HG03175 (cell line): Measurements from ENCODE around the gene FRMD4A.

Source experiments
- ATAC-seq: cut with Tn5 transposase; IDR thresholded peaks from one replicate; pipeline ENCODE4 v1.9.1; 2021; ENCODE audit warnings: mild to moderate bottlenecking, moderate library complexity; ENCODE audit not compliant: unreplicated experiment

FRMD4A gene

DNA sequence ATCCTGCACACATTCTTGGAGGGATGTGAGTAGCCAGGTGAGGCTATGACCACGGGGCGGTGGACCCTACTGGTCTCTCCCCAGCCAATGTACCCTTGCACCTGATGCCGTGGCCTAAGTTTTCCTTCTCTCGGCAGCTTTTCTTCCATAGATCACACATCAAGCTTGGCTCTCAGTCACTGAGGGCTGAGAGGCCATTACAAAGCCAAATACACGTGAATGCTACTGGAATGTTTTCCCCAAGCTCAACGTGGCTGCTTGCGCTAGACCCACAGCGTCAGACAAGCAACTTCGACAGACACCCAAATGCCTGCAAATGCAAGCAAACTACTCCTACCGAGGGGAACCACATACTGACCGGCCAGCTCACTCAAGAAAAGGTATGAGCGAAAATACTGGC lies 660.8 kb downstream of the FRMD4A start:
- no peak for ATAC-seq

DNA sequence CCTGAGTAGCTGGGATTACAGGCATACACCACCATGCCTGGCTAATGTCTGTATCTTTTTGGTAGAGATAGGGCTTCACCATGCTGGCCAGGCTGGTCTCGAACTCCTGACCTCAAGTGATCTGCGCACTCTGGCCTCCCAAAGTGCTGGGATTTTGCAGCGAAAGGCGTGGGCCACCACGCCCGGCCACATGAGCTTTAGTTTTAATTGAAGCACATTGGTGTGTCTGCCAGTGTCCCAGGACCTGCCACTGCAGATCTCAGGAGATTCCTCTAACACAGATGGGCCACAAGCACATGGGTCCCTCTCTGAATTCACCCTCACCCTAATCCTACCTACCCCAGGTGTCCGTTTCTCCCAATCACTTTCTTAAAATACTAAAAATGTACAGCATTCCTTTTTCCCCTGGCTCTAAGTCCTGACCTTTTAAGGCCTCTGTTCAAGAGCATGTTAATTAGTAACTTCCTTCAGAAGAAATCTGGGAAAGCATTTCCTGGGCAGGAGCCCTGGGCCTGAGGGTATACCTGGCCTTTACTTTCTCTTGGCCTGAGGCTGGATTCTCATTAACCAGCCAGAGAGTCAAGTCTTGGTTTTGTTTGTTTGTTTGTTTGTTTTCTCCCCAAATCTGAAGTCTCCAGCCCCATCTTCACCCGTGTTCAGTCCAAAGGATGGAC lies 661.4 kb downstream of the FRMD4A start:
- no peak for ATAC-seq

- no peak for ATAC-seq
Observed at GRCh38 chr10:13668126-13668525, 662.6 kb downstream of the FRMD4A start.

DNA sequence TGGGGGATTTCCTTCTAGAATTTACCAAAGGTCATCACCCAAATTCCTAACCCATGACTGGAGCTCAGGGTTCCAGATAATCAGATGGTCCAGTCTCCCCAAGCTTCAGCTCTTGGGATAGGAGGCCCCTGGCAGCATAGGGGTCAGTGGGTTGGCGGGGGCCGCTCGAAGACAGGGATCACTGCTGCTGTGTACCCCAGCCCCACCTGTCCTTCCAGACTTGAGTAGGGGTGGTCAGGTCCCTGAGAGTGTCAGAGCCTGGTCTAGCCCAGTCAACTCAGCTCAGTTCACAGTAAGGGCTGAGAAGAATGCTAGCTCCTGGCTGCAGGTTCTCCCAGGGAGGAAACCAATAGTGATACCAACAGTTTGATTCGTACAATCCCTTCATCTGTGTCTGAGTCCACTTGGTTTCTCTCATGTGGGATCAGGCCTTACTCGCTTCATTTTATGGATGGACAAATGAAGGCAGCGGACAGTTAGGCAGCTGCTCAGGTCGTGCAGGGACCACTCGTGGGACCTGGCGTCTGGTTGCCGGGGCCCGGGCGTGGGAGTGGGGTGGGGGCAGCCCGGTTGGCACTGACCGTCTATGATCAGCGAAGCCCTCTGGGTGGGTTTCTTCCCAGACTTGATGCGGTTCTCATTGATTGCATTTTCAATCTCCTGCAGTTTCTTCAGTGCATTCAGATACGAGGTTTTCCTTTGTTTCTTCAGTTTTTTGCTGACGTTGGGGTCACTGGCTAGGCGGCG lies 665.0 kb downstream of the FRMD4A start:
- no peak for ATAC-seq

DNA sequence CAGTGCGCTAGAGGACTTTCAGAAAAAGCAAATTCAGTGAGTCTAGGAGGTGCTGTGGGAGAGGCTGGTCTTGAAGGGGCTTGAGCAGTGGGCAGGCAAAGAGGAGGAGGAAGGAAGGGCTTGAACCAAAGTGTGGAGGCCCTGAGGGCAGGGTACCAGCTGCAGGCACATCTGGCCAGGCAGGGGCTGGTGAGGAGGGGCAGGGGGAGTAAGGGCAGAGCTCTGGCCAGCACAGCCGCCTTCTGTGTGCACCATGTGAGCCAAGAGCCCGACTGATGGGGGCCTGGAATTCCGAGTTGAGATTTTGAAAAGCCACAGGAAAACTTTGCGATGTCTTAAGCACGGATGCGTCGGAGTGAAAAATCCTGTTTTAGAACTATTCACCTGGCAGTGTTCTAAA lies 669.5 kb downstream of the FRMD4A start:
- ATAC-seq = no peak

GRCh38 chr10:13660551-13660920 lies 670.2 kb downstream of the FRMD4A start:
- no peak for ATAC-seq

DNA sequence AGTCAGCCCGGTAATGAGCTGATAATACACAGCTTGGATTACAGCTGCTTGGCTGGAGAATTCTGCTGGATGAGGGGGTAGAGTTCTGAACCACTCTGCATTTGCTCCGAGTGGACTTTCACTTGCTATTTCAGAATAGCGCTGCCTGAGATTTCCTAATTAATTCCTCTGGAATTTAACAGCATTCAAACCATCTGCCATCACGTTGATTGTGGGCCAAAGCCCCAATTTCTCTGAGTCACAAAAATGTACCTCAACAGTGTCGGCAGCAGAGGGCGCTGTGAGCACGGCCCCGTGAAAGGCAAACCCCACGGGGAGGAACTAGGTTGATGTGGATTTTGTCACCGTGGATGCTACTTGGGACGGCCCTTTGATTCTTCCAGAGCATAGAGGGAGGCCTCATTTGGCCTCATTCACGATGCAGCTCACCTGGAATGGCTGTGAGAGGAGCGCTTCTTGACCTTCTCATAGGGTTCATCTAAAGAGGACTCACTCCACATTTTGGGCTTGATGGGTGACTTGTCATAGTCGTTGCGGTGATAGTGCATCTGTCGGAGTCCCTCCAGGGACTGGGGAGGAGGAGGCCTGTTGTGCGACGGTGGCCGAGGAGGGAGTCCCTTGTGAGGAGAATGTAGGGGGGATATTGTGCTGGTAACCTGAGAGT lies 670.7 kb downstream of the FRMD4A start:
- peak; percentile 54 for ATAC-seq

DNA sequence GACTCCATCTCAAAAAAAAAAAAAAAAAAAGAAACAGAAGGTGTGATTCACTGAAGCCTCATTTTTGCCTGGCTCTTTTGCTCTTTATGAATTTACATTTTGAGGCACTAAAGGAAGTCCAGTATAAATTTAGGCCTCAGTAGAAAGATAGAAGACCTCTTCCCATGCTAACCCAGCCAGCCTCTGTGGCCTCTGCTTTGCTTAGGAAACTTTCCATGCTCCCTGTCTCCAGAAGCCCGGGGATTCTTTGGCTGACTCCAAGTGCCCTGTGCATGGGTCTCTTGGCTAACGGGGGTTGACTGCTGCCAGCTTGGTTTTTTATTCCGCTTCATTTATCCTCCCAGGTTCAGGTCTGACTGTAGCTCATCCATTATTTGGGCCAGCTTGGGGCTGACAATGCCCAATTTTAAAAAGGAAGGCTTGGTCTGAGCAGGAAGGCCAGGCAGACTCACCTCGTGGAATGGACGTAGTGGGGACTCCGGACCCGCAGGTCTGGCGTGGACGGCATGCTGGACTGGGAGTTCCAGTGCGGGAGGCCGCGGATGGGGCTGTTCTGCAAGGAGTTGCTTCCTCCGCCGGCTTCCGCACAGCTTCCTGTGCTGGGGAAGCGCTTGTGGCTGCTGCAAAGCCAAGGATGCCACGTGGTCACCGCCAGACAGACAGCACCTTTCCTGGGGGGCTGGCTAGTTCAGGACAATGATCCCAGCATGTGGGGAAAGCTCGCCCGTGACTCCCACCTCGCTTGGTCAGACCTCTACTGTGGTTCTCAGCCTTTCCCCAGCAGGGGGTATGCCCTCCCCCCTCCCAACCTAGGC lies 671.6 kb downstream of the FRMD4A start:
- ATAC-seq = no peak

GRCh38 chr10:13658264-13658663 lies 672.5 kb downstream of the FRMD4A start:
- no peak for ATAC-seq

DNA sequence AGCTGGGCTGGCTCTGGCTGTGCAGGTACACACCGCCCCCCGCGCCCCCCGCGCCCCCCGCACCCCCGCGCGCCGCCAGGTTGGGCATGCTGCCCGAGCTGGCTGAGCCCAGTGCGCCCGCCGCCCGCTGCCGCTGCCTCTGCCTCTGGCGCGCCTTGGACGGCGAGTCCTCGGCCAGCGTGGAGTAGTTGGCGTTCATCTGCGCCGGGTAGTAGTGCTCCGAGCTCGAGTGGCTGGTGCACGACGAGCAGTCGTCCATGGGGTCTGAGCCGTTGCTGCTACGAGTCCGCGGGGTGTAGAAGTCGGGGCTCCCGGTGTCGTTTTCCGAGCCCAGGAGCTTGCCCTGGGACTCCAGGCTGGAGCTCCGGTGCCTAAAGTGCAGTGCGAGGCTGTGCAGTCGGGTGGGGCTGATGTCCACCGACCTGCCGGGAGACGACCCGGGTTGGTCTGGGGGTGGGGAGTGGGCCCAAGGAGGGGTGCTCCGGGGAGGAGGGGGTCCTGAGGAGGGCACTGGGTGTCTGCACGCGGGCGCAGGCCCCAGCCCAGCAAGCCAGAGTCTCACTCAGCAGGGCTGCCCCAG lies 673.5 kb downstream of the FRMD4A start:
- ATAC-seq = no peak

GRCh38 chr10:13656337-13657100 lies 674.2 kb downstream of the FRMD4A start:
- no peak for ATAC-seq

DNA sequence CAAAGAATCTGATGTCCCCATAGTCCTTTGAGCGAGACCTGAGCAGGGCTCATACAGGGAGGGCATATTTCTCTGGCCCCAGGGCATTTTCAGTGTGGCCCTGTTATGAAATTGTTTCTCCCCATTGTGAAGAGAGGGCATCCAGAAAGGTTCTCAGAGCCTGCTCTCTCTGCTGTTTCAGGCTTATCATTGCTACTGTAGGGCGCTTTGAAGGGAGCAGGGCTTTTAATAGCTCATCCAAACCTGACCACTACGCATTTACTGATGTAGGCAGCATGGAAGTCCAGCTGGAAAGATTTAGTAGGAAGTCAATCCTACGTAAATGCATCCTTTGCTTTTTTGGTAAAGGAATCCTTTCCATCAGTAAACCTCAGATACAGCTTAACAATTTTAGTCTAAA lies 675.9 kb downstream of the FRMD4A start:
- ATAC-seq = no peak

- no peak for ATAC-seq
Observed at GRCh38 chr10:13654118-13654830, 676.5 kb downstream of the FRMD4A start.

- ATAC-seq = no peak
Observed at GRCh38 chr10:13652860-13653259, 677.9 kb downstream of the FRMD4A start.

- ATAC-seq = no peak
Observed at GRCh38 chr10:13651969-13652720, 678.6 kb downstream of the FRMD4A start.

DNA sequence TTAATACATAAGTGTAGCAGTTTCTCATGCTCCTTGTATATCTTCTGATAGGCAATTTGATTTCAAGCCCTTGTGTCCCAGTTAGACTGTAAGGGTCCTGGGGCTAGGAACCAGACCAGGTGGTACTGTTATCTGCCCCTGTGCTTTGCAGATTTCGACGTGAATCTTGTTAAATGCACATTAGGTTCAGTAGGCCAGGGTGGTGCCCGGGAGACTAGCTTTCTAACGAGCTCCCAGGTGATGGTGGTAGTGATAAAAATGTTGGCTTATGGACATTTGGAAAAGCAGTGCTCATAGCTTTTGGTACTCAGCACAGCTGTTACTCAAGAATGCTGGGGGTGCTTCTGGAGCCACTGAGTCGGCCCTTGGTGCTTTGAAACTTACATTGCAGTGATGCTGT lies 679.8 kb downstream of the FRMD4A start:
- no peak for ATAC-seq

DNA sequence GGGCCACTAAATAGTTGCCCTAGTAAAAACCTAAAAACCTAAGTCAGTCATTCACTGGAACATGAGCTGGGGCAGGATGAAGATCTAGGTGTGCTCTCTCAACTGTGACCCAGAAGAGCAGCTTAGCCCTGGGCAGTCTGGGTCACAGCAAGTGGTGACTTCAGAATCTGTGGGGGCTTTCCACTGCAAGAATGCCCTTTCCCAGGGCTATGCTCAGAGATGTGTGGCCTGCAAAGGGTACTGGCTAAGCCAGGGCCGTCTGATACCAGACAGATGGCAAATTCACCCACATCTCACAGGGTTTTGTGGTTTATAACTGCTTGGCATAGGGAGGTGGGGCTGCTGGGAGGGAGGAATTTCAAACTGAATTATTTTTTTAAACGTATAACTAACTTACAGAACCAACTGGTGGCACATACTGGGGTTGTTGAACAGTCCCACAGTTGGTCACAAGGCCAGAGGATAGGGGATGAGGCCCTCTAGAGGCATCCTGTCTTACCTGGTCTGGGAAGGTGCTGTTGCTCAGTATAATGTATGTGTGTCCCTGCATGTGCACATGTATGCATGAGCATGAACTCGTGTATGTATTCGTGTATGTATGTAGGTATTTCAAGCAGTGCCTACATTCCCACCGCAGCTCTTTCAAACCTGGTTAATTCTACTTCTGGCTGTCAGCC lies 680.7 kb downstream of the FRMD4A start:
- no peak for ATAC-seq

DNA sequence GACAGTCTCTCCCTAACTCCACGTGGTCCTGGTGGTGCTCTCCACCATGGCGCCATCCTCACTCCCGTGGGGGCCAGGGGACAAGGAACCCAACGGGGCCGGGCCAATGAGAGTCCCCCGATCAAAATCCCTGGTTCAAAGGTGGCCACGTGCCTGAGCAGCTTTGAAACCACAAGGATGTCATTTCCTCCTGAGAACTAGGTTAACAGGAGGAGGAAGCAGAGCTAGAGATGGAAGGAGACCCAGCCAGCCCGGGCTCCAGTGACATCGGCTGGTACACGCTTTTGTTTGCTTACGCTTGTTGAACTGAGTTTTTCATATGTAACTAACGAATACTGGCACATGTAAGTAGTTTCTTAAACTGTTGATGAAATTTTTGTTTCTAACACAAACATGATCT lies 682.3 kb downstream of the FRMD4A start:
- no peak for ATAC-seq
